Stimulated activated CD4-positive, alpha-beta T cell treated with anti-CD3 and anti-CD28 coated beads, Interleukin-12 subunit alpha, Interleukin-12 subunit beta, amount 100 ng/mL, for 24 hours (primary cell): ENCODE results near the gene KIF26B.

Source experiments
- DNase-seq, 2 experiments: peaks; one replicate each; pipeline ENCODE4 v3.0.0-alpha.2; 2020; ENCODE audit warnings: low read depth in 2 of 2

Gene KIF26B

DNA sequence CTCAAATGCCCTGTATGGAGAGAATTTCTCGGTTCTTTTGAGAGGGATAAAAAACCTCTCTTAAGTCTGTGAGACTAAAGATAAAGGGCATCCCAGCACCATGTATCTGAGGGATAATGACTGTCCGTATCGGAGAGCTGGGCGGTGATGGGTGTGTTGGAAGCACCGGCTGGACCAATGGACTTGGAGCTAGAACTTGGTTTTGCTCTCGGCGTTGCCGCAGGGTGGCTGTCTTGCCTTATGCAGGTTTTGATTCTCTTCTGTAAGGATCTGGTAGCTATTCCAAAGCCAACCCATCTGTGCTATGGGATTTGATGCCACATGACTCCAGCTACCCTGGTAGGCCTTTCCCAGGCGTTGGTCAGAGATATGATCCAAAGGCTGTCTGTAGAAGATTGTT lies 348.8 kb downstream of the KIF26B start:
- no peak for DNase-seq

- DNase-seq = no peak
Observed at GRCh38 chr1:245510144-245510543, 355.4 kb downstream of the KIF26B start.

GRCh38 chr1:245512181-245512888 lies 357.6 kb downstream of the KIF26B start:
- DNase-seq = no peak

GRCh38 chr1:245512980-245513578 lies 358.3 kb downstream of the KIF26B start:
- DNase-seq = no peak

- no peak for DNase-seq
Observed at GRCh38 chr1:245516284-245516759, 361.5 kb downstream of the KIF26B start.

DNA sequence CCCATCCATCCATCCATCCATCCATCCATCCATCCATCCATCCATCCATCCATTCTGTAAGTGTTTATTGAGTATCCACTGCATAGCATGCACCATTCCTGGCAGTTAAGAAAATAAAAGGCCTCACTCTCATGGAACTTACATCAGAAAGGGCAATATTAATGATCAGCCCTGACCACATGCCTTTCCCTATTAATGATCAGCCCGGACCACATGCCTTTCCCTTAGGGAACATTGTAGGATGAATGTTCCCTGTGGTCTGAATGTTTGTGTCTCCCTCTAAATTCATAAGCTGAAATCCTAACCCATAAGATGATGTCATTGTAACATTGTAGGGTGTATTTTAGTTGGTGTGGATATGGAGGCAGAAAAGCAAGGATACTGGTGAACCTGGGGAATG lies 365.8 kb downstream of the KIF26B start:
- DNase-seq = no peak

DNA sequence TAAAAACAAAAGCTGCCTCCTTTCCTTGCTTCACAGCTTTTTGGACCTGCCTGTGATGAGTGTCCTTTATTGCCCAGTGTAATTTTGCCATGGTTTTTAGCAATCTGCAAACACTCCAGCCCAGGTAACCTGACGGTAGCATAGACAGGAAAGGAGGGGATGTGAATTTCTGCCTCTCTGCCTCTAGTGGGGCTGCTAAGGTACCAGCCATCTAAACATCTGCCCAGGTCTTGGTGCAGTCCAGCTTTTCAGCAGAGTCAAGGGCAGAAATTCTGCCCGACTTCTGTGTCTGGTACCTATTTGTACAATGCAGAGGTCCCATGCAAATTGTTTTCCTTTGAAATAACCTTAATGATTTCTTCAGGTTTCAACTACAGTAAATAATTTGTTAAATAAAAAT lies 371.4 kb downstream of the KIF26B start:
- no peak for DNase-seq

DNA sequence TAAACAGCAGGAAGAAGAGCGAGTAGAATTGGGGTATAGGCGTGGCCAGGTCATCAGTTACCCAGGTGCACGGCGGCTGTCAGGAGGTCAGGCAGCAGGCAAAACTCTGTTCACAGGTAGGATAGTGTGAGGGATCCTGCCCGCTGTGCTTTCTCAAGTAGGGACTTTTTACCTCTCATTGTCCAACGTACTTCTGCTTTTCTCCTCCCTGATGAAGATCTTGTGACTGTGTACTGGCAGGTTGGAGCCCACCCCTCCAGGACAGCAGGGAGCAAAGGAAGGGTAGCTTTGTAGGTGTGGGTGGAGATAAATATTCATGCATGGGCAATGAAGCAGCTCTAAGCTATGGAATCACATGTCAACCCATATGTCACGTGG lies 373.5 kb downstream of the KIF26B start:
- DNase-seq = no peak

DNA sequence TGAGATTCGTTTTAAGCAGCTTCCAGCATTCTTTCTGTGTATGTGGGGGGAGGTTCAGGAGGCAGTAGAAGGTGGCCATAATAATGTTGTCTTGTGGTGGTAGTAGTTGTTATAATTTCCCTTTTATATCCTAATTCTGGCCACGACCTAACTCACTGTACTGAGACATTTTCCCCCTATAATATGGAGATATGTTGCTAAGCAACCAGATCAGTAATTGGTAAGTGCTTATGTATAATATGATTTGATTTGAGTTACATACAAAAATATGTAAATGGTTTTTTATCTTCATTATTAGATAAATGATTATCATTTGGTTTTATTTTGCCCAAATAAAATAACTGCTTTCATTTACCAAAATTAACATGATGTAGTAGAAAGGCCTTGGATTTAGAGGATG lies 376.2 kb downstream of the KIF26B start:
- DNase-seq = no peak

DNA sequence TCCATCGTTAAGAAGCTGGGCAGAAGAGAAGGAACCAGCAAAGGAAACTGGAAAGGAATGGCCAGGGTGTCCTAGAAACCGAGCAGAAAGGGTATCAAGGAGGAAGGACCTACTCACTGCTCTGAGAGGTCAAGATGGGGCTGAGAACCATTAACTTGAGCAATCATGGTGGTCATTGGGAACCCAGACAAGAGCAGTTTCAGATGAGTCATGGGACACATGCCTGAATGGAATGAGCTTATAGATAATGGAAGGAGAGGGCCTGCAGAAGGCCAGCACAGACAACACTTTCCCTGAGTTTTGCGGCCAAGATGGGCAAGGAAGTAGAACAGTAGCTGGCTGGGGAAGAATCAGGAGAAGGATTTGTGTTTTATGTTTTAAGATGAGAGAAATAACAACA lies 383.2 kb downstream of the KIF26B start:
- no peak for DNase-seq

DNA sequence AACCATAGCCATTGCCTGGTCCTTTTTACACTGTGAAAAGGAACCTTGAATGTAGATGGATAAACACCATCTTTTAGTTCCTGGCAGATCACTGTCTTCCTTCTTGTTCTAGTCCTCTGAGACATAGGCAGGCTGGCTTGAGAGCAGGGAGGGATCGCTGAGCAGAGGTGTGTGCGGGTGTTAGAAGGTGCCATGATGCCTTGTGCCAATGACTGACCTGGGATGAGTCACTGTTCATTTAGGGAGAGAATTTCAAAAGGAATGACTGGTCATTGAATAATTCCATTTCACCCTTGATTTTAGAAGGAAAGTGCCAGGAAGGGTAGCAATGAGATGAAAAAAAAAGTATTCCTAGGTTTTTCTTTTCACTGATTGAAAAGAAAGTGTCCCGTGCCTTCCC lies 383.9 kb downstream of the KIF26B start:
- no peak for DNase-seq

DNA sequence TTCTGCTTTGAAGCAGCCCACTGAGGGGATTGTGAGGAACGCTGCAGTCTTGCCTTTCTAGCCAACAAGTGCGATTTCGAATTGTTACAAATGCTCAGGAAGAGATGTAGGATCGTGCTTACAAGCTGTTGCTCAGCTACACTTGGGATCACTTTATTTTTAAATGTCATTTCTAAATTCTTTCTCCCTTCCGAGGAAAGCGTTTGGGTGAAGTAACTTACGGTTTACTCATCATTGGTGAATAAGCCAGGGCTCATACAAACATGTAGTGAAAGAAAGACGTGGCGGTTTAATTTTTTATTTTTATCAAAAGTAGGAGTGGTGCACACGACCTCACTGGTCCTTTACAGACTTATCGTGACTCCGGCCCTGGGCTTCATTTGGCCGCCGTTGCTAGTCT lies 386.6 kb downstream of the KIF26B start:
- DNase-seq = no peak

DNA sequence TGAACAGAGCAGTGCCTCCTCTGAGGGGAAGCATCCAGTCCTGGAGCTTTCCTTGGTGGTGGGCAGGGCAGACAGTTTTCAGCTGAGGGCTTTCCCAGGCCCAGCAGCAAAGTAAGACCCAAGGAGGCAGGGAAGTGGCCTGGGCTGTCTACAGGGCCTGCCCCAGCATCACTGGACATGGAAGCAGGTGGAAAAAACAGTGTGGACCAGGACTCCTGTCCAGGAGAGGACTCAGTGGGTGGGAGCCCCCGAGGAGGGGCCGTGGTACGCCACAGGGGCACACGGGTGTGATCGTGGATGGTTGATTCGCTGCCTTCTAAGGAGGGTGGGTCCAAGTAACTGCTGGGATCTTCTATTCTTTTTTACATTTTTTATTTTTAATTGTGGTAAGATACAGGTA lies 387.6 kb downstream of the KIF26B start:
- DNase-seq = no peak

DNA sequence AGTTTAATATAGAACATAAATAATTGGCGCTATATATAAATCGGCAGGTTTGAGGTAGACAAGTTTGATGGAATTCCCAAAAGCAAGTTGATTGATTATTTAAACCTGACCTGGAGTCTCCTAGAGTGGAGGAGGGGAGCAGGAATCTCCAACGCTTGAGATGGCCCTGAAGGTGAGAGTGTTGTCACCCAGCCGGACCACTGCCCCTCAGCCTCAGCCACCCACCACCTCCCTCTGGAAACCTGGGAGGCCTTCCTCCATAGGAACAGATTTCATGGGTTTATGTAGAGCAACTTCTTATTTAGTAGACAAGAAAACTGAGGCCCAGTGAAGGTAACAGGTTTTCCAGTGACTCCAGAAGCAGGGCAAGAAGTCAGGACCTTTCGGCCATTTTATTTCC lies 389.5 kb downstream of the KIF26B start:
- no peak for DNase-seq

DNA sequence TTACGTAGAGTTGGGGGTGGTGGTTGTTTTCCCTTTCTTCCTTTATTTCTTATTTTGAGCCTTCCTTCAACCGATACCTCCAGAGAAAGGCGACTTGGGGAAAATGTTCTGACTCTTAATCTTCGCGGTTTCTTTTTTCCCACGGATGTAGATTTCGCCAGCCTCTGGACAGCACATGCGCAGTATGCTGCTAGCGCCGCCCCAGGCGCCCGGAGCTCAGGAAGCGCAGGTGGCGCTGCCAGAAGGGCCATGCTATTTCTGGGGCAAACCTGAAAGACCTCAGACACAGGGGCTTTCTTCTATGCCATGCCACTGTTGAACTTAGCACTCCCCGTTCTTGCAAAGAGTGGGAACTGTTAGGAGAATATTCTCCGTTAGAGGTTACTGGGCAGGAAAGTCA lies 392.1 kb downstream of the KIF26B start:
- DNase-seq = no peak

DNA sequence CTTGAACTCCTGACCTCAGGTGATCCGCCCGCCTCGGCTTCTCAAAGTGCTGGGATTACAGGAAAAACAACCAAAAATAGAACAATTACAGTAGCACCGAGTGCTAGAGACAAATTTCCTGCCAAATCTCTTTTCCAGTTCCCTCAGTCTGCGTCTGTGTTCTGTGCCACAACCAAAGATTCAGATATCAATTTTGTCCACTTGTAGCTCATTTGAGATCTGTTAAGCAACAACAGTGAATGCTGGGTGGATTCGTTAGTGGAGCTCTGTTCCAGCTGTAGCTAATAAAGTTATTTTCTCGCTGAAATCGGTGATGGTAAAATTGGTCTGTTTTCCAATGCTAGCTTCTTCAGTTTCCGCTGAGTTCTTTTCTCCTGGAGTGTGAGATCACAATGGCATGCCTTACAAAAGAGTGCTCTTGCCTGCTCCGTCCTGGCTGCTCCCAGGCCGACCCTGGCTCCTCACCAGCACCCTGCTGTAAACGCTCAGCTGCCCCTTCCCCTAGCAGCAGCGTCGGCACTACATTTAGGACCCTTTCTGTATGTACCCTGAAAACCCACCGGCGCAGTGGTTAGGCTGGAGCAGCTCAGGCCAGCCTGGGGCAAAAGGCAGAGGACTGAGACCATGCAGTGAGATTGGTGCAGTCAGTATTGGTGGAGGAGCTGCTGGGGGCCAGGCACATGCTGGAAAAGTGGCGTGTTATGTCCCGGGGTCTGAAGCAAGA lies 395.4 kb downstream of the KIF26B start:
- DNase-seq = no peak

GRCh38 chr1:245550720-245551043 lies 395.9 kb downstream of the KIF26B start:
- DNase-seq = no peak

DNA sequence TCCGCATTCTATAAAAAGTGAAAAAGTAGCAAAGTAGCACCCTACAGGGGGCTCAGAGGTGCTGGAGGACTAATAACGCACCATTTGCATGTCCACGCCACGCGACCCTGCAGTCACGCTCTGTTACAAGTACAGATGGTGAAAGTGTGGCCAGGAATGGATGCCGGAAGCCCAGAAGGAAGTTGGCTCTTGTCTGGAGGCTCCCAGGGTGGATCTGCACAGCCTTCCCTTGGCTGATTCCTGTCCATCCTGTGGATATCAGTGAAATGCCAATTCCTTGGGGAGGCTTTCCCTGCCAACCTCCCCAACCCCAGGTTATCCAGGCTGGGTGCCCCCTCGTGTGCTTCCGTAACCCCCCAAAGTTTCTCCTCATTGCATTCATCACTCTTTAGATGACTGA lies 396.8 kb downstream of the KIF26B start:
- no peak for DNase-seq

- DNase-seq = no peak
Observed at GRCh38 chr1:245552331-245552730, 397.5 kb downstream of the KIF26B start.

- DNase-seq = no peak
Observed at GRCh38 chr1:245556057-245556456, 401.3 kb downstream of the KIF26B start.

DNA sequence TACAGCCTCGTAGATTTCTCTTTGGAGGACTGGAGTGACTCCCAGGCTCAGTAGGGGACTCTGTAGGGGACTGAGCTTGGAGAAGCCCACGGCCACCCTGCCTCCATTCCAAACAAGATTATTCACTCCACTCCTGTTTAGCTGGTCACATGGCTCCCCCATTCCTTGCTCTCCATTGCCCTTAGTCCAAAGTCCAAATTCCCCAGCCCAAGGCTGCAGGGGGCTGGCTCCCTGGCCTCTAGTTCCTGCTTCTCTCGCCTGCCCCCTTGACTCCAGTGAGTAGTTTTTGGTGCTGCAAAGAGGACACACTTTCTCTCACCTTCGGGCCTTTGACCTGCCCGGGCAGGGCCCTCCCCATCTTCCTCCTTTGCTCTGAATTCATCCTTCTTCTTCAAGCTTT lies 403.3 kb downstream of the KIF26B start:
- DNase-seq = no peak

- no peak for DNase-seq
Observed at GRCh38 chr1:245560316-245560859, 405.6 kb downstream of the KIF26B start.

- DNase-seq = no peak
Observed at GRCh38 chr1:245561665-245562234, 407.0 kb downstream of the KIF26B start.
